Ishikawa (cell line): ENCODE measurements around the gene ESYT2.

Experiments used
- CEBPB ChIP-seq: IDR thresholded peaks from 2 replicates; pipeline ENCODE4 v1.6.1; 2012
- CREB1 ChIP-seq: IDR thresholded peaks from 2 replicates; pipeline ENCODE4 v1.6.1; 2012; ENCODE audit warnings: low read depth
- EGR1 ChIP-seq: IDR thresholded peaks from 2 replicates; pipeline ENCODE4 v1.6.1; 2012
- EP300 ChIP-seq: IDR thresholded peaks from 2 replicates; pipeline ENCODE4 v1.6.1; 2012; ENCODE audit warnings: borderline replicate concordance
- FOXM1 ChIP-seq: IDR thresholded peaks from 2 replicates; pipeline ENCODE4 v1.6.1; 2012; ENCODE audit warnings: low read depth, borderline replicate concordance
- NFIC ChIP-seq: IDR thresholded peaks from 2 replicates; pipeline ENCODE4 v1.6.1; 2012
- RAD21 ChIP-seq: IDR thresholded peaks from 2 replicates; pipeline ENCODE4 v1.6.1; 2012; ENCODE audit warnings: low read depth
- TAF1 ChIP-seq: IDR thresholded peaks from 2 replicates; pipeline ENCODE4 v1.6.1; 2012; ENCODE audit warnings: low read depth, mild to moderate bottlenecking
- TEAD4 ChIP-seq: IDR thresholded peaks from 2 replicates; pipeline ENCODE4 v1.6.1; 2012
- YY1 ChIP-seq: IDR thresholded peaks from 2 replicates; pipeline ENCODE4 v1.6.1; 2012; ENCODE audit warnings: low read depth
- TF ChIP-seq, protein P1 (sequence below): IDR thresholded peaks from 2 replicates; pipeline ENCODE4 v1.6.1; 2012; ENCODE audit warnings: low read depth, mild to moderate bottlenecking
- TF ChIP-seq, protein P2 (sequence below): IDR thresholded peaks from 2 replicates; pipeline ENCODE4 v1.6.1; 2012
- TF ChIP-seq, protein P3 (sequence below): IDR thresholded peaks from 2 replicates; pipeline ENCODE4 v1.6.1; 2012

DNA sequence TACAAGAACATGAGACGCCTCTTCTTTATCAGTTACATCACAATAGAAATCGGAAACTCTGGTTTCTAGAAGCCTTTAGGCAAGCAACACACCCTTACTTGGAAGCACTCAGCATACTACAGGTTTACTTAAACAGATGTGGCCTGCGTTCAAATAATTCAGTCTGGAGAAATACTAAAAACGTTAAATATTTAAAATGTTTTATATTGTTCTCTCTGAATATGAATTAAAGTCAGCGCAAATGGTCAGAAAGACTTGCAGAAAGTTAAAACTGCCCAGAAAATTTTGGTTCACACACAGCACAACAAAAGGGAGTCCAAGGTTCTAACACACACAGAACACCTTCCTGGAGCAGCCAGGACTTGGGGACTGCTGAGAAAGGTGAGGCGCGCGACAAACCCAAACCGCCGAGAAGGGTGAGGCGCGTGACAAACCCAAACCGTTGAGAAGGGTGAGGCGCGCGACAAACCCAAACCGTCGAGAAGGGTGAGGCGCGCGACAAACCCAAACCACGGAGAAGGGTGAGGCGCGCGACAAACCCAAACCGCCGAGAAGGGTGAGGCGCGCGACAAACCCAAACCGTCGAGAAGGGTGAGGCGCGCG is 25.8 kb downstream of the ESYT2 start:
- TF ChIP-seq EP300 (no peak), FOXM1 (no peak), EGR1 (no peak), NFIC (no peak), YY1 (no peak), TAF1 (no peak), RAD21 (no peak), TEAD4 (no peak), CREB1 (no peak), CEBPB (no peak)
- TF ChIP-seq, protein P1, sequence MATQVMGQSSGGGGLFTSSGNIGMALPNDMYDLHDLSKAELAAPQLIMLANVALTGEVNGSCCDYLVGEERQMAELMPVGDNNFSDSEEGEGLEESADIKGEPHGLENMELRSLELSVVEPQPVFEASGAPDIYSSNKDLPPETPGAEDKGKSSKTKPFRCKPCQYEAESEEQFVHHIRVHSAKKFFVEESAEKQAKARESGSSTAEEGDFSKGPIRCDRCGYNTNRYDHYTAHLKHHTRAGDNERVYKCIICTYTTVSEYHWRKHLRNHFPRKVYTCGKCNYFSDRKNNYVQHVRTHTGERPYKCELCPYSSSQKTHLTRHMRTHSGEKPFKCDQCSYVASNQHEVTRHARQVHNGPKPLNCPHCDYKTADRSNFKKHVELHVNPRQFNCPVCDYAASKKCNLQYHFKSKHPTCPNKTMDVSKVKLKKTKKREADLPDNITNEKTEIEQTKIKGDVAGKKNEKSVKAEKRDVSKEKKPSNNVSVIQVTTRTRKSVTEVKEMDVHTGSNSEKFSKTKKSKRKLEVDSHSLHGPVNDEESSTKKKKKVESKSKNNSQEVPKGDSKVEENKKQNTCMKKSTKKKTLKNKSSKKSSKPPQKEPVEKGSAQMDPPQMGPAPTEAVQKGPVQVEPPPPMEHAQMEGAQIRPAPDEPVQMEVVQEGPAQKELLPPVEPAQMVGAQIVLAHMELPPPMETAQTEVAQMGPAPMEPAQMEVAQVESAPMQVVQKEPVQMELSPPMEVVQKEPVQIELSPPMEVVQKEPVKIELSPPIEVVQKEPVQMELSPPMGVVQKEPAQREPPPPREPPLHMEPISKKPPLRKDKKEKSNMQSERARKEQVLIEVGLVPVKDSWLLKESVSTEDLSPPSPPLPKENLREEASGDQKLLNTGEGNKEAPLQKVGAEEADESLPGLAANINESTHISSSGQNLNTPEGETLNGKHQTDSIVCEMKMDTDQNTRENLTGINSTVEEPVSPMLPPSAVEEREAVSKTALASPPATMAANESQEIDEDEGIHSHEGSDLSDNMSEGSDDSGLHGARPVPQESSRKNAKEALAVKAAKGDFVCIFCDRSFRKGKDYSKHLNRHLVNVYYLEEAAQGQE, result no peak
- TF ChIP-seq, protein P2, sequence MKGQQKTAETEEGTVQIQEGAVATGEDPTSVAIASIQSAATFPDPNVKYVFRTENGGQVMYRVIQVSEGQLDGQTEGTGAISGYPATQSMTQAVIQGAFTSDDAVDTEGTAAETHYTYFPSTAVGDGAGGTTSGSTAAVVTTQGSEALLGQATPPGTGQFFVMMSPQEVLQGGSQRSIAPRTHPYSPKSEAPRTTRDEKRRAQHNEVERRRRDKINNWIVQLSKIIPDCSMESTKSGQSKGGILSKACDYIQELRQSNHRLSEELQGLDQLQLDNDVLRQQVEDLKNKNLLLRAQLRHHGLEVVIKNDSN, result no peak
- TF ChIP-seq, protein P3, sequence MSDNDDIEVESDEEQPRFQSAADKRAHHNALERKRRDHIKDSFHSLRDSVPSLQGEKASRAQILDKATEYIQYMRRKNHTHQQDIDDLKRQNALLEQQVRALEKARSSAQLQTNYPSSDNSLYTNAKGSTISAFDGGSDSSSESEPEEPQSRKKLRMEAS, result no peak
